HG03025 (cell line): ENCODE data around the gene KRT17.
"Not testable (repeated sequence)": the region's sequence is repeated elsewhere in the genome, so short reads cannot be mapped to it uniquely, and the experiment has no call there.

Experiments used
- ATAC-seq: cut with Tn5 transposase; IDR thresholded peaks from one replicate; pipeline ENCODE4 v1.9.1; 2021; ENCODE audit warnings: mild to moderate bottlenecking, moderate library complexity; ENCODE audit not compliant: unreplicated experiment, low FRiP score

Gene KRT17

DNA sequence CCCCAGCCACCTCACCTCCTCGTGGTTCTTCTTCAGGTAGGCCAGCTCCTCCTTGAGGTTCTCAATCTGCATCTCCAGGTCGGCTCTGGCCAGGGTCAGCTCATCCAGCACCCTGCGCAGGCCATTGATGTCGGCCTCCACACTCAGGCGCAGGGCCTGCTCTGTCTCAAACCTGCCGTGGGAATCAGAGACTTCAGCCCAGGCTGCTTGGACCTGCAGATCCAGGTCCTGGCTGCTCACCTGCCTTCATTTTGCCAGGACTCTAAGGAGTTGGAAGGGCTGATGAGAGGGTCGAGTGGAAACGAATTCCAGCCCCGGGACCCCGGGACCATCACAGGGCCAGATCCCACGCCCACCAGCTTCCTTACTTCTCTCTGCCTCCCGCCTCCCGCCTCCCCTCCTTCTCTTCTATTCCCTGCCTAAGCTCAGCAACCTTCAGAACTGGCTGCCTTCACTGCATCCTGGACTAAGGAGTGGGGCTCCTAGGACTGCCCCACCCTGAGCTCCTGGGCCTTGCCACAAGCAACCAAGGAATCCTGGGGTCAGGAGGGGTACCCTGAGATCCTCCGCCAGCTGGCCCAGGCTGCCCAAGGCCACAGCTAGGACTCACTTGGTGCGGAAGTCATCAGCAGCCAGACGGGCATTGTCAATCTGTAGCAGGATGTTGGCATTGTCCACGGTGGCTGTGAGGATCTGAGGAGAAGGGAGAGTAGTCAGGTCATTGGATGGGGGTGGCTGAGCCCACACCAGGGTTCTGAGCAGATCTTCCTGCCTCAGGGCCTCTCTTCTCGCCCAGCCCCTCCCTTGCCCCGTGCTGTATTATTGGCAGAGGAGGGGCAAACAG is 1.8 kb downstream of the KRT17 start:
- not testable (repeated sequence) for ATAC-seq

- no peak for ATAC-seq
Observed at GRCh38 chr17:41621916-41622315, 2.5 kb downstream of the KRT17 start.

DNA sequence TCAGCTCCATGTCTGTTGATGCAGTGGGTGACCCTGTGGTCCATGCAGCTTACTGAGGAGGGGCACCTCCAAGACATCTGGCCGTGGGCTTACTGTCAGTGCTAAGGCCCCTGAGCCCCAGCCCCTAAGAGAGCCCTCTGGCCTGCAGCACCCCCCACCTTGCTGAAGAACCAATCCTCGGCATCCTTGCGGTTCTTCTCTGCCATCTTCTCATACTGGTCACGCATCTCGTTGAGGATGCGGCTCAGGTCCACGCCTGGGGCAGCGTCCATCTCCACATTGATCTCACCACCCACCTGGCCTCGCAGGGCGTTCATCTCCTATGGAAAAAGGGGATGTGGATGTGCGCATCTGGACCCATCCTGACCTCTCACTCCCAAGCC is 2.9 kb downstream of the KRT17 start:
- ATAC-seq, result not testable (repeated sequence)

DNA sequence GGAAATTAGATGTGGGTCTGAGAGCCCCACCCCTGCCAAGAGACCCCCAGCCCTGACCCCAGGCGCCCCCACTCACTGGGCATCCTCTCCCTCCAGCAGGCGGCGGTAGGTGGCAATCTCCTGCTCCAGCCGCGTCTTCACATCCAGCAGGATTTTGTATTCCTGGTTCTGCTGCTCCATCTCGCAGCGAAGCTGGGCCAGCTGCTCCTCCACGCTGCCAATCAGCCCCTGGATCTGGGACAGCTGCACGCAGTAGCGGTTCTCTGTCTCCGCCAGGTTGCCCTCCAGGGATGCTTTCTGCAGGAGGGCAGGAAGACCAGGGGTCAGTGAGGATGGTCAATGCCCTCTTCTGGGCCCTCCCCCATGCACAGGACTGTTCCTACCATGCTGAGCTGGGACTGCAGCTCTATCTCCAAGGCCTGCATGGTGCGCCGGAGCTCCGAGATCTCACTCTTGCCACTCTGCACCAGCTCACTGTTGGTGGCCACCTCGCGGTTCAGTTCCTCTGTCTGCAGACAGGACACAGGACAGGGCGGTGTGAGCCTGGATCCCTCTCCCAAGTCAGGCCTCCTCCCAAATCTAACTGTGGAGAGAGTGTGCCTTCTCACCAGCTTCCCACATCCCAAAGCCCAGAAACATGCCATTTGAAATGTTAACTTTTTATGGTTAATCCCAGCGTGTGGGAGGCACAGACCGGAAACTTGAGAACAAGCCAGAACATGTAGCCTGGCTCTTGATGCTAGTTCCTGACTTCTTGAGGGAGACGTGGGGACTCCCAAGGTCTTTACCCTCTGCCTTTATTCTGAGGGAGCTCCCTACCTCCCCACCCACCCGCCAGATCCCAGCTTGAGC is 3.6 kb downstream of the KRT17 start:
- ATAC-seq, result no peak

- not testable (repeated sequence) for ATAC-seq
Observed at GRCh38 chr17:41619927-41620582, 4.3 kb downstream of the KRT17 start.

DNA sequence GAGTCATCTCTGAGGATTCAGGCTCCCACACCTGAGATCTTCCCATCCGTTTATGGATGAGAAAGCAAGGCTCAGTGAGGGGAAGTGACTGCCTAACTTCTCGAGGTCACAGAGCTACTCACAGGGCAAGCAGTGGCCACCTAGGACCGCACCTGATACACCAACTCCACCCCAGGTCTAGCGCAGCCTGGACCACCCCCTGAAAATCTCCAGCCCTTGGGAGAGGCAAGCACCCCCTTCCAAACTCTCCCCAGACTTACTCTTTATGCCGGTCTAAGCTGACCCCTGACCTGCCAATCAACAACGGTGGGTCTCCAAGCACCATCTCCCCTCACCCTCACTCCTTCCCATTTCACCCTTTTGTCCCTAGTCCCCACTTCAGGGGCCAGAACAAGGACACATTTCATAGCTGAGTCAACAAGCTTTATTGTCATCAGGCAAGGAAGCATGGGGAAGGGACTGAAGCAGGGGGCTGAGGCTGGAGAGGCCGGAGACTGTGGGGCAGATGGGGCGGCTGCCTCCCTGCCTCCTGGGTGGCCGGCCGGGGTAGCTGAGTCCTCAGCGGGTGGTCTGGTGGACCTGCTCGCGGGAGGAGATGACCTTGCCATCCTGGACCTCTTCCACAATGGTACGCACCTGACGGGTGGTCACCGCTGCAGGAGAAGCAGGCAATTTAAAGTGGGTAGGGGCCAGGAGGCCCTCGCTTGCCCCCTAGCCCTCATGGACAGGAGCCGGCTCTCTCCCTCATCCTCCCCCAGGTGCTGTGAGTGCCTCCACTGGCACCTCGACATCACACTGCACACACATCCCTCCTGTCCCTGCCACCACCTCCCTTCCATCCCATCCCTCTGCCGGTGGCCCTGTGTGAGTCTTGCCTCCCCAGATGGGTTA is 5.1 kb downstream of the KRT17 start:
- no peak for ATAC-seq

DNA sequence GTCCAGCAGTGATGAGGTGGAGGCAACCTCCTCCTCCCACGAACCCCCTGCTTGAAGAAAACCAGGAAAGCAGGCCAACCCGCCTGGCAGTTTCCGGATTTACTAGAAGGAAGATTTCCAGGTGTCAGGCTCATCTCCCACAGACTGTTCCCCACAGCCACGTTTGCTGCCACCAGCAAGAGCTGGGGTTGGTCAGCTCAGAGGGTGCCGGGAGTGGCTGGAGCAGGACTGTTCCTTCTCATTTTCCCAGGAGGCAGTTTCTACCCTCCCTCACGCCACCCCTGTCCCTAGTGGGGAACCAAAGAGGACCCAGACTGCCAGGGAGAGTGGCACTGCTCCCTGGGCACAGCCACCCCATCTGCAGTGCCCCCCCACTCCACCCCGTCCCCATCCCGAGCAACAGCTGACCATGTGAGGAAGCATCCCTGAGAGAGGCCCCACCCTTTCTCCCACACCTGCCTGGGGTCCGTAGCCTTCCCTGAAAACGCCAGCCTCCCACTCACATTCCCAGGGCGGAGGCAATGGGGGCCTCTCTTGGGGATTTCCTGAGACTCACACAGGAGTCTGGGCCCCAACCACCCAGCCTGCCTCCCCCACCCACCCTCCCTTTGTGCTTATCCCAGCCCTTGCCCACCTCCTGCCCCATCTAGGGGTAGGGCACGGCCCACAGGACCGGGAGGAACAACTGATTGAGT is 5.9 kb downstream of the KRT17 start:
- ATAC-seq, result no peak

DNA sequence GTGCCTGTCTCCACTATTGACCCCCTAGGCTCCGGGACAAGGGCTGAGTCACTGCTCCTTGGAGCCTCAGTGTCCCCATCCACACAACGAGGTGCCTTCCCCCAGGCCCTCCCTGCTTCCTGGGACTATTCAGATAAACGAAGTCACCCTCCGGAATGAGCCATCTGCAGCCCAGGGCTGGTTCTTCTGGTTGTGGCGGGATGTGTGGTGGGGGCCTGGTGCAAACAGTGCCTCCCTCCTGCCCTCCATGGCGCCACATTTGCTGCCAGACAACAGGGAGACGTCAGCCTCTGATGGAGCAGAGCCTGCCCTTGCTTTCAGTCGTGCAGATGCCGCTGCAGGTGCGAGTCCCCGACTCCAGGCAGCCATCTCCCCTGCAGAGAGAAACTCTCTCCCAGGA is 6.7 kb downstream of the KRT17 start:
- no peak for ATAC-seq

DNA sequence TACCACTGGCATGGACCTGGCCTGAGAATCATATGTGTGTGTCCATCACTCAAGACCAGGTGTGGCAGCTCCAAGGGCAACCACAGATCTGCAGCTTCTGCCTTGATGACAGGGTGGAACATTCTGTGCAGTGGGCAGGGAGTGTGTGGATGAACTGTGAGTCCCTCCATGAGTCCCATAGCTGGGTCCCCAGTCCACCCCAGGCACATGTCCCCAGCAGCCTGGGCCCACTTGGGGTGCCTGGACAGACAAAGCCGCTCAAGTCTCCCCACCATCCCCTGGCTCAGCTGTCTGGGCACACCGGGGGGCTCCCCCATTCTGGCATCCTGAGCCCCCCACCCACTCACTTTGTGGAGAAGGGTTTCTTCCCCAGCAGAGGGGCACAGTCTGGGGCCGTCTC is 7.2 kb downstream of the KRT17 start:
- ATAC-seq, result no peak

GRCh38 chr17:41616486-41616885 is 7.9 kb downstream of the KRT17 start:
- not testable (repeated sequence) for ATAC-seq

- no peak for ATAC-seq
Observed at GRCh38 chr17:41615454-41615853, 8.9 kb downstream of the KRT17 start.

- not testable (repeated sequence) for ATAC-seq
Observed at GRCh38 chr17:41614767-41615166, 9.6 kb downstream of the KRT17 start.

DNA sequence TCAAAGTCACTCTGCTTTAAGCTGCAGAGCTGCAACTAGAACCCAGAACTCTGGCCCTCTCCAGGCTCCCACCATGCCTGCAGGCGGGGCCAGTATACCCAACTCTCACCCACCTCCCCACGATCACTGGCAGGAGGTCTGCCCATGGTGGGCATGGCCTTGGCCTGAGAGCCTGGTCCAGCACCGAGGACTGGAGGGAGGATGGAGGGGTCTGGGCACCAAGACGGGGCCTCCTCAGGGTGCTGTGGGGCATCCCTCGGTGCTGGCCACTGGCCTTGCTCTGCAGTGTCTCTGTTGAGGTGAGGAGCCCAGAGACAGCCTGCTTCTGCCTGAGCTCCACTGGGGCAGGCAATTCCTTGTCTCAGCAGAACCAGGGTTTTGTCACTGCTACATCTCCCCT is 10.3 kb downstream of the KRT17 start:
- no peak for ATAC-seq

- ATAC-seq, result no peak
Observed at GRCh38 chr17:41613277-41614082, 10.9 kb downstream of the KRT17 start.

- not testable (repeated sequence) for ATAC-seq
Observed at GRCh38 chr17:41612376-41613160, 11.8 kb downstream of the KRT17 start, which contains the start of gene KRT16. Gene KRT16 (minus strand): TSS chr17:41612767. CDS start chr17:41612688, 79 bp downstream.

DNA sequence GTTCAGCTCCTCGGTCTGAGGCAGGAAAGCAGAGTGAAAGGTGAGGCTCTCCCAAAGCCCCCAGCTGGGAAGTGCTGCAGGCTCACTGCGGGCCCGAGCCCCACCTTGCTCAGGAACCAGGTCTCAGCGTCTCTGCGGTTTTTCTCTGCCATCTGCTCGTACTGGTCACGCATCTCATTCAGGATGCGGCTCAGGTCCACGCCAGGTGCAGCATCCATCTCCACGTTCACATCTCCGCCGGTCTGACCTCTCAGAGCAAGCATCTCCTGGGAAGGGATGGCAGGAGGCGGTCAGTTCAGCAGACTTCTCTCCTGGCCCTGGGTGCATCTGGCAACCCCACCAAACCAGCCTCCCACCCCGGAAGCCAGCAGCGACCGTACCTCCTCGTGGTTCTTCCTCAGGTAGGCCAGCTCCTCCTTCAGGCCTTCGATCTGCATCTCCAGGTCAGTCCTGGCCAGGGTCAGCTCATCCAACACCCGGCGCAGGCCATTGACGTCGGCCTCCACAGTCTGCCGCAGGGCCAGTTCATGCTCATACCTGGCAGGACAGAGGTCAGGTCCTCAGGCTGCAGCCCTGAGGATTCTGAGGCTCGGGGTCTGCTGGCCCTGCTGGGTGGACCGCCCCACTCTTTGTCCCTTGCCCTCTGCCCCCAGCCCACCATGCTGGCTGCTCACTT is 13.3 kb downstream of the KRT17 start:
- no peak for ATAC-seq

DNA sequence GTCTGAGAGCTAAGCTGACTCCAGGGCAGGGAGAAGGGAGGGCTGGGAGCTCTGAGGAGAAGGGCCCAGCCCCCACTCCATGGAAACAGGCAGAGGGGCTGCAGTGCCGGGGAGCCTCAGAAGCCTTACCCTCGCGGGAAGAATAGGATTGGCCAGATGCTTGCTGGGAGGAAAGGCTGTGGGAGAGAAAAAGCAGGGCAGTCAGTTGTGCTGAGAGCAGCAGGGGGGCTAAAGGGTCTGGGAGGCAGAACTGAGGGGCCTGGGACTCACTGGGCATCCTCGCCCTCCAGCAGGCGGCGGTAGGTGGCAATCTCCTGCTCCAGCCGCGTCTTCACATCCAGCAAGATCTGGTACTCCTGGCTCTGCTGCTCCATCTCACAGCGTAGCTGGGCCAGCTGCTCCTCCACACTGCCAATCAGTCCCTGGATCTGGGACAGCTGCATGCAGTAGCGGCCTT is 14.3 kb downstream of the KRT17 start:
- not testable (repeated sequence) for ATAC-seq
